K562 (cell line): ENCODE measurements around the gene CDKN2C. TPM values are rescaled to one million over a fixed set of nuclear protein-coding genes. Genes with fewer than 3 reads are reported as not detected.
A peak's percentile ranks its signal among the peaks of the same experiment; 100 is the strongest.

Experiments used
- BCOR ChIP-seq: fragments of 450-650 bp; IDR thresholded peaks from 2 replicates; pipeline ENCODE4 v1.6.1; 2016
- CHD4 ChIP-seq: fragments of 200-600 bp; sonication (generic); IDR thresholded peaks from 3 replicates; pipeline ENCODE4 v1.6.1; 2012; ENCODE audit warnings: low read depth, mild to moderate bottlenecking, mixed read lengths, low read length, inconsistent platforms; ENCODE audit not compliant: insufficient read depth, insufficient replicate concordance, poor library complexity, severe bottlenecking
- COPS2 ChIP-seq: fragments of 450-650 bp; conservative IDR thresholded peaks from 2 replicates; pipeline ENCODE4 v1.6.1; 2016; ENCODE audit warnings: mild to moderate bottlenecking, moderate library complexity
- DIDO1 ChIP-seq: fragments of 450-650 bp; IDR thresholded peaks from 2 replicates; pipeline ENCODE4 v1.6.1; 2016; ENCODE audit warnings: low read depth, missing biosample characterization, missing genetic modification characterization
- ERF ChIP-seq: fragments of 450-650 bp; formaldehyde crosslinking; IDR thresholded peaks from 2 replicates; pipeline ENCODE4 v1.4.0; 2020; ENCODE audit warnings: mild to moderate bottlenecking, mixed read lengths
- ETV6 ChIP-seq, 3 experiments: fragments of 150-350 bp in 1 of 3; sonication (generic) in 1 of 3; formaldehyde crosslinking in 1 of 3; IDR thresholded peaks; 2 replicates each; pipeline versions ENCODE4 v1.6.1 to v1.8.0; 2014 to 2022; ENCODE audit warnings: borderline replicate concordance in 2 of 3, low read depth in 2 of 3, antibody characterized with exemption in 1 of 3, low read length in 1 of 3, mild to moderate bottlenecking in 1 of 3, missing genetic modification reagents in 1 of 3
- FUS ChIP-seq: fragments of 200-400 bp; formaldehyde crosslinking; optimal IDR thresholded peaks from 2 replicates; pipeline ENCODE3; 2017; ENCODE audit warnings: low read depth, low read length
- GATA2 ChIP-seq: sonication (generic); formaldehyde crosslinking; IDR thresholded peaks from 2 replicates; pipeline ENCODE4 v1.4.0; 2020; ENCODE audit warnings: mild to moderate bottlenecking, missing genetic modification reagents
- HDAC3 ChIP-seq: fragments of 450-650 bp; IDR thresholded peaks from 2 replicates; pipeline ENCODE4 v1.6.1; 2018; ENCODE audit warnings: borderline replicate concordance, mild to moderate bottlenecking, moderate library complexity; ENCODE audit not compliant: partially characterized antibody
- MYBL2 ChIP-seq, 2 experiments: fragments of 450-650 bp in 1 of 2; sonication (generic) in 1 of 2; formaldehyde crosslinking in 1 of 2; IDR thresholded peaks; 2 replicates each; pipeline versions ENCODE4 v1.6.1 to v1.8.1; 2017 to 2022; ENCODE audit warnings: borderline replicate concordance in 1 of 2, inconsistent platforms in 1 of 2, low read depth in 1 of 2, mild to moderate bottlenecking in 1 of 2, missing genetic modification reagents in 1 of 2, moderate library complexity in 1 of 2
- NFE2L1 ChIP-seq: fragments of 450-650 bp; IDR thresholded peaks from 2 replicates; pipeline ENCODE4 v1.6.1; 2016; ENCODE audit warnings: missing genetic modification characterization, low read depth, mild to moderate bottlenecking, missing compliant biosample characterization, moderate library complexity, borderline replicate concordance
- NR1H2 ChIP-seq: sonication (generic); formaldehyde crosslinking; IDR thresholded peaks from 2 replicates; pipeline ENCODE4 v1.4.0; 2020; ENCODE audit warnings: mild to moderate bottlenecking, missing genetic modification reagents
- PRPF4 ChIP-seq: fragments of 200-400 bp; formaldehyde crosslinking; IDR thresholded peaks from one replicate; pipeline ENCODE4 v1.6.1; 2017; ENCODE audit warnings: low read length, low read depth, mild to moderate bottlenecking; ENCODE audit not compliant: insufficient read depth, poor library complexity, severe bottlenecking
- SMAD1 ChIP-seq: fragments of 150-350 bp; IDR thresholded peaks from 2 replicates; pipeline ENCODE4 v1.6.1; 2014; ENCODE audit warnings: low read length, low read depth; ENCODE audit not compliant: partially characterized antibody
- SUPT5H ChIP-seq: fragments of 450-650 bp; IDR thresholded peaks from 2 replicates; pipeline ENCODE4 v1.6.1; 2016
- TAF7 ChIP-seq: fragments of 450-650 bp; IDR thresholded peaks from 2 replicates; pipeline ENCODE4 v1.6.1; 2016; ENCODE audit warnings: missing genetic modification characterization, missing compliant biosample characterization
- TEAD2 ChIP-seq: fragments of 450-650 bp; IDR thresholded peaks from 2 replicates; pipeline ENCODE4 v1.6.1; 2016; ENCODE audit warnings: missing genetic modification characterization, control low read depth, missing compliant biosample characterization
- ZNF274 ChIP-seq: IDR thresholded peaks from 2 replicates; pipeline ENCODE4 v1.6.1; 2011; ENCODE audit warnings: low read depth, mild to moderate bottlenecking, low read length, moderate library complexity, borderline replicate concordance
- ZNF699 ChIP-seq: fragments of 250-450 bp; sonication (Bioruptor Pico); IDR thresholded peaks from 2 replicates; pipeline ENCODE4 v1.8.0; 2021; ENCODE audit warnings: mild to moderate bottlenecking, moderate library complexity; ENCODE audit not compliant: insufficient replicate concordance
- ZNF780A ChIP-seq: fragments of 250-450 bp; sonication (Bioruptor Pico); IDR thresholded peaks from 2 replicates; pipeline ENCODE4 v1.5.0; 2021; ENCODE audit warnings: mild to moderate bottlenecking
- polyA plus RNA-seq, 8 experiments: library from polyadenylated mRNA; depleted of rRNA in 4 of 8; stranded (reverse) in 5 of 8; unstranded in 3 of 8; fragments of >200 nt; fragmentation: Nextera tagmentation in 2 of 8; fragmentation: Illumina TruSeq in 1 of 8; extraction: Ambion mirVana in 2 of 8; extraction: Trizol in 1 of 8; gene quantifications; 2 replicates each; pipeline versions ENCODE4 v1.2.1 to v1.2.3, GENCODE V29; 2011 to 2014; ENCODE audit warnings: inconsistent platforms in 1 of 8, missing spikeins in 1 of 8
- total RNA-seq, 7 experiments: library from RNA; depleted of rRNA in 6 of 7; stranded (reverse); fragments of >200 nt in 6 of 7; fragmentation: Illumina TruSeq in 2 of 7; extraction: Trizol in 2 of 7; gene quantifications; 2 replicates each; pipeline versions ENCODE4 v1.2.1 to v1.2.3, GENCODE V29; 2011 to 2021; ENCODE audit warnings: low replicate concordance in 1 of 7
- TF ChIP-seq, protein P1 (sequence below): sonication (generic); formaldehyde crosslinking; IDR thresholded peaks from 2 replicates; pipeline ENCODE4 v1.4.0; 2020; ENCODE audit warnings: mild to moderate bottlenecking, missing genetic modification reagents
- TF ChIP-seq, protein P2 (sequence below): fragments of 200-800 bp; sonication (Bioruptor generic); IDR thresholded peaks from 2 replicates; pipeline ENCODE4 v1.6.1; 2017; ENCODE audit warnings: missing genetic modification characterization, missing compliant biosample characterization
- TF ChIP-seq, protein P3 (sequence below): fragments of 450-650 bp; IDR thresholded peaks from 2 replicates; pipeline ENCODE4 v1.6.1; 2017; ENCODE audit warnings: antibody characterized with exemption

The CDKN2C gene
- total and polyA plus RNA-seq, 9 of the 15 experiments (the other 6 are each of a cell fraction or from before 2014, with no cell fraction given) = 11.9 to 74.3 (median 45.9) TPM

DNA sequence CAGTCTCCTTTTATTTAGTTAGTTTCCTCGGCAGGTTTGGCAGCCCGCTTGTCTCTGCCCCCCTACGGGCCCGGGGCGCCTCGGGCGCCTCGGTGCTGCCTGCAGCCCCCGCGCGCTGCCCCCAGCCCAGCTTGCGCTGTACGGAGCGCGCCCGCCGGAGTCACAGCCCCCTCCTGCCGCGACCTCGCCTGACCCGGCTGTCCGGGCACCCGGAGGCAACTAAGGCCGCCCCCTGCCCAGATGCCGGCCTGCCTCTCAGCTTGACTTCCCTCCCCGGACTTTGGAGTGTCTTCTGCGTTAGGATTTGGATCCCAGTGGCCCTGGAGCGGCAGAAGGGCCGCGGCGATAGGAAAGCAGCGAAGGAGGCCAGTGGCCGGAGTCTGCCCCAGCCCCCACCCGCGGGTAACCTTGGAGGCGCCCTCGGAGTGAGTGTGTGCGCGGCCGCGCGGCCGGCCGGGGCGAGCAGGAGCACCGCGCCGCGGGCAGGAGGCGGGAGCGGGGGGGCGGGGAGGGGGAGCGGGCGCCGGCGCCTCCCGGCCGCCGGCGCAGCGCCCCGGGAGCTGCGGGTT is 7.6 kb downstream of the CDKN2C start (continued):
- TF ChIP-seq, protein P1, sequence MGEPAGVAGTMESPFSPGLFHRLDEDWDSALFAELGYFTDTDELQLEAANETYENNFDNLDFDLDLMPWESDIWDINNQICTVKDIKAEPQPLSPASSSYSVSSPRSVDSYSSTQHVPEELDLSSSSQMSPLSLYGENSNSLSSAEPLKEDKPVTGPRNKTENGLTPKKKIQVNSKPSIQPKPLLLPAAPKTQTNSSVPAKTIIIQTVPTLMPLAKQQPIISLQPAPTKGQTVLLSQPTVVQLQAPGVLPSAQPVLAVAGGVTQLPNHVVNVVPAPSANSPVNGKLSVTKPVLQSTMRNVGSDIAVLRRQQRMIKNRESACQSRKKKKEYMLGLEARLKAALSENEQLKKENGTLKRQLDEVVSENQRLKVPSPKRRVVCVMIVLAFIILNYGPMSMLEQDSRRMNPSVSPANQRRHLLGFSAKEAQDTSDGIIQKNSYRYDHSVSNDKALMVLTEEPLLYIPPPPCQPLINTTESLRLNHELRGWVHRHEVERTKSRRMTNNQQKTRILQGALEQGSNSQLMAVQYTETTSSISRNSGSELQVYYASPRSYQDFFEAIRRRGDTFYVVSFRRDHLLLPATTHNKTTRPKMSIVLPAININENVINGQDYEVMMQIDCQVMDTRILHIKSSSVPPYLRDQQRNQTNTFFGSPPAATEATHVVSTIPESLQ (CRISPR knock-in tag) = no peak
- no peak; the same call in 1 of the 2 replicates for TF ChIP-seq MYBL2 (IDR thresholded peaks at IDR 0.05; ENCODE audit: low read depth)
- no peak for TF ChIP-seq MYBL2 (CRISPR knock-in tag; IDR thresholded peaks at IDR 0.05; ENCODE audit: borderline replicate concordance)
- TF ChIP-seq TAF7 (tag) = peak; percentile 77
- peak; percentile 75 for TF ChIP-seq SUPT5H
- peak; percentile 65 for TF ChIP-seq ERF
- TF ChIP-seq NFE2L1 (tag) = no peak
- no peak for TF ChIP-seq COPS2
- peak; percentile 15 for TF ChIP-seq SMAD1
- TF ChIP-seq BCOR = 0 out of 2 replicates have a peak, but pooled peaks have one; percentile 8
- TF ChIP-seq NR1H2 = no peak
- TF ChIP-seq DIDO1 (tag) = no peak
- no peak for TF ChIP-seq CHD4
- TF ChIP-seq ZNF780A (CRISPR knock-in tag) = no peak
- TF ChIP-seq, protein P2, sequence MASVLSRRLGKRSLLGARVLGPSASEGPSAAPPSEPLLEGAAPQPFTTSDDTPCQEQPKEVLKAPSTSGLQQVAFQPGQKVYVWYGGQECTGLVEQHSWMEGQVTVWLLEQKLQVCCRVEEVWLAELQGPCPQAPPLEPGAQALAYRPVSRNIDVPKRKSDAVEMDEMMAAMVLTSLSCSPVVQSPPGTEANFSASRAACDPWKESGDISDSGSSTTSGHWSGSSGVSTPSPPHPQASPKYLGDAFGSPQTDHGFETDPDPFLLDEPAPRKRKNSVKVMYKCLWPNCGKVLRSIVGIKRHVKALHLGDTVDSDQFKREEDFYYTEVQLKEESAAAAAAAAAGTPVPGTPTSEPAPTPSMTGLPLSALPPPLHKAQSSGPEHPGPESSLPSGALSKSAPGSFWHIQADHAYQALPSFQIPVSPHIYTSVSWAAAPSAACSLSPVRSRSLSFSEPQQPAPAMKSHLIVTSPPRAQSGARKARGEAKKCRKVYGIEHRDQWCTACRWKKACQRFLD (CRISPR knock-in tag) = no peak; the same call in 1 of the 2 replicates
- no peak for TF ChIP-seq HDAC3
- TF ChIP-seq TEAD2 (tag) = no peak
- TF ChIP-seq ZNF274 = no peak
- TF ChIP-seq, protein P3, sequence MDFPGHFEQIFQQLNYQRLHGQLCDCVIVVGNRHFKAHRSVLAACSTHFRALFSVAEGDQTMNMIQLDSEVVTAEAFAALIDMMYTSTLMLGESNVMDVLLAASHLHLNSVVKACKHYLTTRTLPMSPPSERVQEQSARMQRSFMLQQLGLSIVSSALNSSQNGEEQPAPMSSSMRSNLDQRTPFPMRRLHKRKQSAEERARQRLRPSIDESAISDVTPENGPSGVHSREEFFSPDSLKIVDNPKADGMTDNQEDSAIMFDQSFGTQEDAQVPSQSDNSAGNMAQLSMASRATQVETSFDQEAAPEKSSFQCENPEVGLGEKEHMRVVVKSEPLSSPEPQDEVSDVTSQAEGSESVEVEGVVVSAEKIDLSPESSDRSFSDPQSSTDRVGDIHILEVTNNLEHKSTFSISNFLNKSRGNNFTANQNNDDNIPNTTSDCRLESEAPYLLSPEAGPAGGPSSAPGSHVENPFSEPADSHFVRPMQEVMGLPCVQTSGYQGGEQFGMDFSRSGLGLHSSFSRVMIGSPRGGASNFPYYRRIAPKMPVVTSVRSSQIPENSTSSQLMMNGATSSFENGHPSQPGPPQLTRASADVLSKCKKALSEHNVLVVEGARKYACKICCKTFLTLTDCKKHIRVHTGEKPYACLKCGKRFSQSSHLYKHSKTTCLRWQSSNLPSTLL = no peak
- no peak for TF ChIP-seq GATA2
- no peak for TF ChIP-seq ZNF699 (CRISPR knock-in tag)
- no peak for TF ChIP-seq PRPF4
- TF ChIP-seq ETV6 (IDR thresholded peaks at IDR 0.05; ENCODE audit: borderline replicate concordance in 1 of 2, low read depth in 2 of 2, low read length in 1 of 2) = no peak
- no peak for TF ChIP-seq ETV6 (CRISPR knock-in tag; IDR thresholded peaks at IDR 0.05; ENCODE audit: borderline replicate concordance)
- peak; percentile 72 for TF ChIP-seq FUS
